Lower lobe of right lung (tissue), 2 donors: ENCODE measurements around the gene ST6GALNAC3. TPM values are rescaled to one million over a fixed set of nuclear protein-coding genes. Genes with fewer than 3 reads are reported as not detected.

ENCODE experiments used
- ATAC-seq, 2 donors: fragments of 200-7000 bp; cut with Tn5 transposase; one replicate each; pipeline ENCODE4 v1.9.1; 2020 to 2022; ENCODE audit warnings: mild to moderate bottlenecking in 2 of 2, moderate library complexity in 2 of 2
- DNase-seq: peaks from one replicate; pipeline ENCODE4 v3.0.0-alpha.2; 2020
- H3K27ac ChIP-seq: fragments of 200-600 bp; one replicate; pipeline ENCODE4 v1.8.0; 2022
- H3K27me3 ChIP-seq: fragments of 200-600 bp; one replicate; pipeline ENCODE4 v1.8.0; 2022; ENCODE audit warnings: low read depth
- H3K36me3 ChIP-seq: fragments of 200-600 bp; one replicate; pipeline ENCODE4 v1.8.0; 2022; ENCODE audit warnings: mild to moderate bottlenecking
- H3K4me1 ChIP-seq: fragments of 200-600 bp; one replicate; pipeline ENCODE4 v1.8.0; 2022
- H3K4me3 ChIP-seq: fragments of 200-600 bp; one replicate; pipeline ENCODE4 v1.8.0; 2022; ENCODE audit warnings: mild to moderate bottlenecking
- H3K9me3 ChIP-seq: fragments of 200-600 bp; one replicate; pipeline ENCODE4 v1.8.0; 2022
- intact Hi-C: fragments of 100-400 bp; cut with DNase I; formaldehyde crosslinking; loops from one replicate; pipeline ENCODE4 v1.11.0; 2022
- total RNA-seq: library from RNA; stranded (reverse); fragmentation: NEBNext Ultra II Directional; extraction: Animal tissue kit (Norgen Biotek cat#: 25700); gene quantifications from one replicate; pipeline ENCODE4 v1.2.1, GENCODE V29; 2021
- TF ChIP-seq, protein P1 (sequence below): fragments of 200-600 bp; IDR thresholded peaks from one replicate; pipeline ENCODE4 v1.8.0; 2022; ENCODE audit warnings: antibody characterized with exemption, mild to moderate bottlenecking
- donor health status: DM: no; HTN: yes; CAD: no; lungs with severe emphysema.

The ST6GALNAC3 gene
- total RNA-seq, 1 donor from 2014 or later = 8.8 TPM

DNA sequence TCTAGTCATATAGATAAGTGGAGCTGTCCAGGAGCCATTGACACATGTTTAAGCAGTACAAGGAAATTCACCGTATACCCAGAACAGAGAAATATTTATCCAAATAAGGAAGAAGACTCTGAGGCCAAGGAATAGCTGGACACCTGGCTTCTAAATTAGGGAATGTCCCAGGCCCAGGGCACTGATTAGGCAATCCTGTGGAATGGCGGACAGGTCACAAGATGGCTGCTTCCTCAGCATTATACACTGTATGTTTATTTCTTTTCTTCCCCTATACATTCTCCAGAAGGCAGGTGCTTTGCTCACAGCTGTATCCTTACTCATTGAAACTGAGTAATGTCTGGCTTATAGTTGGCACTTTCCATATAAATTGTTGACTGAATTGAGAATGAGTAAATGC is 59.4 kb downstream of the ST6GALNAC3 start:
- H3K4me1 ChIP-seq = no peaks in the 10 kb centered on the region
- no peaks in the 10 kb centered on the region for H3K36me3 ChIP-seq
- DNase-seq = no peak
- TF ChIP-seq, protein P1, sequence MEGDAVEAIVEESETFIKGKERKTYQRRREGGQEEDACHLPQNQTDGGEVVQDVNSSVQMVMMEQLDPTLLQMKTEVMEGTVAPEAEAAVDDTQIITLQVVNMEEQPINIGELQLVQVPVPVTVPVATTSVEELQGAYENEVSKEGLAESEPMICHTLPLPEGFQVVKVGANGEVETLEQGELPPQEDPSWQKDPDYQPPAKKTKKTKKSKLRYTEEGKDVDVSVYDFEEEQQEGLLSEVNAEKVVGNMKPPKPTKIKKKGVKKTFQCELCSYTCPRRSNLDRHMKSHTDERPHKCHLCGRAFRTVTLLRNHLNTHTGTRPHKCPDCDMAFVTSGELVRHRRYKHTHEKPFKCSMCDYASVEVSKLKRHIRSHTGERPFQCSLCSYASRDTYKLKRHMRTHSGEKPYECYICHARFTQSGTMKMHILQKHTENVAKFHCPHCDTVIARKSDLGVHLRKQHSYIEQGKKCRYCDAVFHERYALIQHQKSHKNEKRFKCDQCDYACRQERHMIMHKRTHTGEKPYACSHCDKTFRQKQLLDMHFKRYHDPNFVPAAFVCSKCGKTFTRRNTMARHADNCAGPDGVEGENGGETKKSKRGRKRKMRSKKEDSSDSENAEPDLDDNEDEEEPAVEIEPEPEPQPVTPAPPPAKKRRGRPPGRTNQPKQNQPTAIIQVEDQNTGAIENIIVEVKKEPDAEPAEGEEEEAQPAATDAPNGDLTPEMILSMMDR = no peak
- H3K9me3 ChIP-seq = no peaks in the 10 kb centered on the region
- H3K27me3 ChIP-seq = no peaks in the 10 kb centered on the region
- no peak for ATAC-seq
- H3K27ac ChIP-seq = no peak overlapping the region
- no peak overlapping the region for H3K4me3 ChIP-seq
- intact Hi-C loops = loop anchor here (5.0 kb wide), 1 partner anchor 113 kb away; no protein-coding TSS in a partner anchor

DNA sequence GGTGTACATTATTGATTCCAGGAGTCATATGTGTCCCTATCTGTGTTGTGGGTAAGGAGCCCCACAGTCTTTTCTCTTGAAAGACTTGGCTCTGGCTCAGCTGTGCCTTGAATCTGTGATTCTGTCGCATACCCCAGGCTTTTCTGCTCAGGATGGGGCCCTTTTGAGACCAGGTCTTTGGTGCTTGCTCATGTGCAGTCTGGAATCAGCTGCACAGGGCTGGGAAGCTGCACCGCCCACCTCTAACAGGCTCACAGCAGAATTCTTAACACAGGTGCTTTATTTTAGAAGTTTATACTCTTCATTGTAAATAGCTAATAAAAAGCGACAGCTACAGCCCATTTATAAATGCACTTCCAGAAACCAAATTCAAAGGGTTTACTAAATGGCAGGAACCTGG is 61.3 kb downstream of the ST6GALNAC3 start:
- no peak overlapping the region for H3K27ac ChIP-seq
- intact Hi-C loops = no loop called here
- TF ChIP-seq, protein P1 = no peak
- ATAC-seq (no peak), DNase-seq (no peak)
- peaks cover 12% of the 10 kb centered on the region for H3K4me1 ChIP-seq
- H3K9me3 ChIP-seq = no peaks in the 10 kb centered on the region
- no peaks in the 10 kb centered on the region for H3K36me3 ChIP-seq
- no peaks in the 10 kb centered on the region for H3K27me3 ChIP-seq
- H3K4me3 ChIP-seq = no peak overlapping the region

DNA sequence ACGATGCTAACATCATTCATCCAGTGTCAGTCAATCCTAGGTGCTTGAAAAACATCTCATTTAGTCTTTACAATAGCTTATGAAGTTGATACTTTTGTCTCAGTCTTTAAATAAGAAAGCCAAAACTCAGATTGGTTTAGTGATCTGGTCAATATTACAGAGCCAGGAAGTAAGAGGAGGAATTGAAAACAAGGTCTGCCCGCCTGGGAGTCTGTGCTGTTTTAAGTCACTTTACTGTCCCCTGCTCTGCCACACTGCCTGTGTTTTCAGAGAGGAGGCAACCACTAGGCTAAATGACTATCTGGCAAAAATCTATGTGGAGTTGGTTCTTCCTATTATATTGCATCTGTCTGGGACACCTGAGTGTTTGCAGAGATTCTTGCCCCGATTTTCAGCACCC is 62.3 kb downstream of the ST6GALNAC3 start:
- no peak overlapping the region for H3K27ac ChIP-seq

DNA sequence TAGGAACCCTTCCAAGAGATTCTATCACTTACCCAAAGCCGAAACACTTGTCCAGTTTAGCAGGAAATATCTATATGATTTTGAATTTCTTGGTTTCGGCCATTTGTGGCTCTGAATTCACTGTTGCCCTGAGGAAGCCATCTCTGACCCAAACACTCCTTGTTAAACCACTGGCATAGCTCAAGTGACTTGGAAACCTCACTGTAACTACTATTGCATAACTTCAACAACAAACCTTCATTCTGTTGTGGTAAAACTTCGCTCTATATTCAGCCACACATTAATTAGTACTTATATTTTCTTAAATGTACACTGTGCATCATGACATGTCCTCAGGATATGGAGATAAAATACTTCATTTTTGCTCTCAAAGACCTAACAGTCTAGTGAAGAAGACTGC is 63.2 kb downstream of the ST6GALNAC3 start:
- Histone ChIP-seq H3K9me3 (no peaks in the 10 kb centered on the region), H3K27me3 (no peaks in the 10 kb centered on the region), H3K4me1 (peaks cover 12% of the 10 kb centered on the region), H3K36me3 (no peaks in the 10 kb centered on the region), H3K4me3 (no peak overlapping the region), H3K27ac (peak overlapping the region; percentile 68)
- TF ChIP-seq, protein P1 = no peak
- intact Hi-C loops = no loop called here
- ATAC-seq = no peak
- DNase-seq = no peak

More for the DNA sequence above, 62.3 kb downstream of the ST6GALNAC3 start:
- Histone ChIP-seq H3K9me3 (no peaks in the 10 kb centered on the region), H3K36me3 (no peaks in the 10 kb centered on the region), H3K4me3 (no peak overlapping the region), H3K27me3 (no peaks in the 10 kb centered on the region), H3K4me1 (peaks cover 12% of the 10 kb centered on the region)
- DNase-seq (no peak), ATAC-seq (no peak)
- intact Hi-C loops = no loop called here
- TF ChIP-seq, protein P1 = no peak

DNA sequence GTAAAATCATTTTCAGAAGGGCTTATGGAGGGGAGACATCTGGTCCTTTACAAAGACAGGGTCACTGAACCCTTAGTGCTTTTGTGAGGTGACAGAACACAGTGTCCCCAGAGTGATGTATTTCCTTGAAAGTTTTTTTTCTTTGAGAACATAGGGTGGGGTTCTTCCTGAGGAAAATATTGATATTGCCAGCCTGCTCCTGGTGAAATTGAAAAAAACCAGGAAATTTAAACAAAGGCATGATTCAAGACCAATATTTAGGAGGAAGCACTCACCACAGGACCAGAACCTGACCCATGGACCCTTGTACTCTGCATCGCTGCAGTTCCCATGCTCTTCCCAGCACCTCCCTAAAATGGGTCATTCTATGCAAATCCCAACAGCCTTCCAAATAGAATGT is 63.7 kb downstream of the ST6GALNAC3 start:
- no peaks in the 10 kb centered on the region for H3K9me3 ChIP-seq
- H3K36me3 ChIP-seq = no peaks in the 10 kb centered on the region
- intact Hi-C loops = no loop called here
- H3K4me1 ChIP-seq = peaks cover 12% of the 10 kb centered on the region
- peak; percentile 40 to 60 for ATAC-seq
- TF ChIP-seq, protein P1 = no peak
- DNase-seq = no peak
- H3K27me3 ChIP-seq = no peaks in the 10 kb centered on the region
- no peak overlapping the region for H3K4me3 ChIP-seq
- peak overlapping the region; percentile 68 for H3K27ac ChIP-seq

DNA sequence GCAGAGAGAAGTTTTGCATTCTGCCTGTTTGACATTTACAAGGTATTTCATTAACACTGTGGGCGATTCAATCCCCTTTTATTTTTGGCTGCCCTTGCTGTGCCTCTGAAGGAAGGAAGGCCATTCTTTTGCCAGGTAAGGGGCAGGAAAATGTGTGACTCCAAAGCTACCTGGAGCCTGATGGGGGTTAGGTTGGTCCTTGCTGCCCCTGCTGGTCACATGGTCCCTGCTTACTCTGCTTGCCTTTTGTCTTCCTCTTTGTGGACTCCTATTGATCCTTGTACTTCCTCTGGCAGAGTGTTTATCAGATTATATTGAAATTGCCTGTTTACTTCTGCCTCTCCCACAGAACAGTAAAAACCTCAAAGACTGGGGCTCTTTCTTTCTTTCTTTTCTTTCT is 65.7 kb downstream of the ST6GALNAC3 start:
- no peak overlapping the region for H3K4me3 ChIP-seq
- no peaks in the 10 kb centered on the region for H3K9me3 ChIP-seq
- TF ChIP-seq, protein P1 = no peak
- H3K4me1 ChIP-seq = peaks cover 19% of the 10 kb centered on the region
- DNase-seq = no peak
- H3K27ac ChIP-seq = peak overlapping the region; percentile 26
- no peak for ATAC-seq
- H3K27me3 ChIP-seq = no peaks in the 10 kb centered on the region
- intact Hi-C loops = no loop called here
- no peaks in the 10 kb centered on the region for H3K36me3 ChIP-seq
